GM12878 (cell line): Measurements from ENCODE around the gene NUCB1. TPM values are rescaled to one million over a fixed set of nuclear protein-coding genes. Genes with fewer than 3 reads are reported as not detected.
A peak's percentile ranks its signal among the peaks of the same experiment; 100 is the strongest.

Experiments
- ATAC-seq: fragments of 200-7000 bp; cut with Tn5 transposase; 3 replicates; pipeline ENCODE4 v1.9.1; 2020; ENCODE audit warnings: mild to moderate bottlenecking, moderate library complexity
- BruUV-seq: library from RNA; stranded (reverse); fragments of 400-500 nt; replicated peaks from 2 replicates; lab custom pipeline; 2021; lab: Mats Ljungman, UMichigan
- CTCF ChIA-PET: fragments of 300-600 bp; sonication (Branson Sonifier 250); formaldehyde crosslinking; extraction: SDS; loops from one replicate; lab custom pipeline; 2021; ENCODE audit warnings: inconsistent platforms; lab: Yijun Ruan, JAX
- POLR2A ChIA-PET: fragments of 350-600 bp; formaldehyde crosslinking; extraction: SDS; loops from one replicate; lab custom pipeline; 2021; ENCODE audit warnings: inconsistent platforms; lab: Charles Lee
- RAD21 ChIA-PET: fragments of 300-600 bp; sonication (Branson Sonifier 250); formaldehyde crosslinking; loops from one replicate; lab custom pipeline; 2023; ENCODE audit warnings: antibody characterized with exemption; ENCODE audit not compliant: unreplicated experiment; lab: Charles Lee
- SMC1A ChIA-PET: fragments of 300-600 bp; sonication (Branson Sonifier 250); formaldehyde crosslinking; loops from one replicate; lab custom pipeline; 2023; ENCODE audit not compliant: unreplicated experiment, uncharacterized antibody; lab: Charles Lee
- DNase-seq: peaks from one replicate; pipeline ENCODE4 v3.0.0-alpha.2; 2011; ENCODE audit warnings: low read depth, low spot score
- FAIRE-seq: peaks from 3 replicates; lab custom pipeline; 2011; peaks lifted over from hg19 to GRCh38; lab: Jason Lieb, UNC
- H2AFZ ChIP-seq: 2 replicates; pipeline ENCODE4 v1.6.0; 2011; ENCODE audit warnings: low read depth, low read length, control low read depth; ENCODE audit not compliant: control insufficient read depth
- H3K27ac ChIP-seq: 2 replicates; pipeline ENCODE4 v1.5.1; 2011; ENCODE audit warnings: control low read depth; ENCODE audit not compliant: control insufficient read depth, insufficient read depth
- H3K27me3 ChIP-seq, 2 experiments: replicated peaks in 1 of 2; 2 replicates each; pipeline versions ENCODE4 v1.6.0 to v1.6.1; 2011; ENCODE audit warnings: low read length in 1 of 2; ENCODE audit not compliant: control insufficient read depth in 2 of 2, insufficient read depth in 2 of 2
- H3K36me3 ChIP-seq, 2 experiments: 2 replicates each; pipeline ENCODE4 v1.5.1; 2011; ENCODE audit warnings: low read length in 1 of 2; ENCODE audit not compliant: control insufficient read depth in 2 of 2, insufficient read depth in 2 of 2
- H3K4me1 ChIP-seq: 2 replicates; pipeline ENCODE4 v1.6.1; 2011; ENCODE audit warnings: mild to moderate bottlenecking, low read length, moderate library complexity, mixed read lengths; ENCODE audit not compliant: control insufficient read depth, insufficient read depth
- H3K4me2 ChIP-seq: 2 replicates; pipeline ENCODE4 v1.6.0; 2011; ENCODE audit warnings: control low read depth; ENCODE audit not compliant: control insufficient read depth, insufficient read depth
- H3K4me3 ChIP-seq: fragments of 200-600 bp; sonication (generic); 2 replicates; pipeline ENCODE4 v1.5.1; 2016
- H3K79me2 ChIP-seq: 2 replicates; pipeline ENCODE4 v1.6.0; 2011; ENCODE audit warnings: low read length; ENCODE audit not compliant: control insufficient read depth, insufficient read depth
- H3K9ac ChIP-seq: 2 replicates; pipeline ENCODE4 v1.8.0; 2011; ENCODE audit warnings: low read length, control low read depth, mixed read lengths; ENCODE audit not compliant: control insufficient read depth, insufficient read depth
- H3K9me3 ChIP-seq: replicated peaks from 3 replicates; pipeline ENCODE4 v1.5.1; 2011; ENCODE audit warnings: mild to moderate bottlenecking, low read length; ENCODE audit not compliant: control insufficient read depth, insufficient read depth
- H4K20me1 ChIP-seq: 2 replicates; pipeline ENCODE4 v1.6.0; 2011; ENCODE audit not compliant: control insufficient read depth, insufficient read depth
- CHD2 ChIP-seq: IDR thresholded peaks from 2 replicates; pipeline ENCODE4 v1.6.1; 2011; ENCODE audit warnings: low read depth, low read length, improper control_type of control experiment, borderline replicate concordance
- CREB1 ChIP-seq: IDR thresholded peaks from 2 replicates; pipeline ENCODE4 v1.6.1; 2012; ENCODE audit warnings: low read depth, mild to moderate bottlenecking, inconsistent platforms
- EED ChIP-seq: sonication (generic); IDR thresholded peaks from 2 replicates; pipeline ENCODE4 v1.6.1; 2016; ENCODE audit warnings: antibody characterized with exemption, low read depth
- LARP7 ChIP-seq: fragments of 450-650 bp; IDR thresholded peaks from 2 replicates; pipeline ENCODE4 v1.6.1; 2017; ENCODE audit warnings: mild to moderate bottlenecking
- MEF2B ChIP-seq: fragments of 450-650 bp; IDR thresholded peaks from 2 replicates; pipeline ENCODE4 v1.6.1; 2018; ENCODE audit warnings: mild to moderate bottlenecking, moderate library complexity; ENCODE audit not compliant: partially characterized antibody, poor library complexity, severe bottlenecking
- MXI1 ChIP-seq: fragments of 150-350 bp; IDR thresholded peaks from 2 replicates; pipeline ENCODE4 v1.6.1; 2011; ENCODE audit warnings: low read depth, mild to moderate bottlenecking, inconsistent platforms, low read length, improper control_type of control experiment
- MYC ChIP-seq: IDR thresholded peaks from 2 replicates; pipeline ENCODE4 v1.6.1; 2011; ENCODE audit warnings: mild to moderate bottlenecking, low read length, moderate library complexity, inconsistent platforms; ENCODE audit not compliant: insufficient read depth, insufficient replicate concordance, insufficient read length, severe bottlenecking
- NFYA ChIP-seq: IDR thresholded peaks from 2 replicates; pipeline ENCODE4 v1.6.1; 2011; ENCODE audit warnings: low read depth, mild to moderate bottlenecking, low read length, improper control_type of control experiment, borderline replicate concordance
- POLR2A ChIP-seq: IDR thresholded peaks from 2 replicates; pipeline ENCODE4 v1.6.1; 2011; ENCODE audit warnings: low read depth, mild to moderate bottlenecking, low read length
- TCF7 ChIP-seq: IDR thresholded peaks from 2 replicates; pipeline ENCODE4 v1.6.1; 2014; ENCODE audit warnings: antibody characterized with exemption, borderline replicate concordance
- USF1 ChIP-seq: IDR thresholded peaks from 2 replicates; pipeline ENCODE4 v1.6.1; 2011; ENCODE audit warnings: borderline replicate concordance, low read depth, mild to moderate bottlenecking, moderate library complexity, mixed read lengths, low read length; ENCODE audit not compliant: insufficient read depth; ENCODE audit errors: extremely low read length
- ZNF687 ChIP-seq: fragments of 450-650 bp; IDR thresholded peaks from 2 replicates; pipeline ENCODE4 v1.6.1; 2017; ENCODE audit warnings: mild to moderate bottlenecking, moderate library complexity
- WGBS: methylation state at CpG from one replicate; pipeline ENCODE4 v1.1.6; 2016; ENCODE audit warnings: low lambda C conversion rate; ENCODE audit not compliant: insufficient replicate concordance, insufficient coverage; ENCODE audit errors: missing lambda C conversion rate; 5-methylcytosine and 5-hydroxymethylcytosine counted together
- in situ Hi-C: fragments of 300-500 bp; cut with MboI; formaldehyde crosslinking; loops from 9 replicates; pipeline ENCODE4 v1.14.3; 2018; ENCODE audit warnings: mixed read lengths
- intact Hi-C: fragments of 100-400 bp; cut with micrococcal nuclease; formaldehyde crosslinking; loops from one replicate; pipeline ENCODE4 v1.14.2; 2022; ENCODE audit not compliant: unreplicated experiment
- polyA plus RNA-seq, 11 experiments: library from polyadenylated mRNA; depleted of rRNA in 4 of 11; unstranded in 6 of 11; stranded (reverse) in 5 of 11; fragments of >200 nt; fragmentation: Nextera tagmentation in 4 of 11; fragmentation: Illumina TruSeq in 1 of 11; extraction: Ambion mirVana in 4 of 11; extraction: Trizol in 1 of 11; gene quantifications; 1 replicate in 1 of 11; 2 replicates in 10 of 11; pipeline versions ENCODE4 v1.2.1 to v1.2.3, GENCODE V29; 2011 to 2016; ENCODE audit warnings: inconsistent platforms in 2 of 11, missing spikeins in 2 of 11, low read depth in 1 of 11
- total RNA-seq, 4 experiments: library from RNA; depleted of rRNA in 3 of 4; stranded (reverse); fragments of >200 nt in 3 of 4; fragmentation: Illumina TruSeq in 1 of 4; extraction: Trizol in 1 of 4; gene quantifications; 2 replicates each; pipeline versions ENCODE4 v1.2.1 to v1.2.3, GENCODE V29; 2013 to 2021
- TF ChIP-seq, protein P1 (sequence below): IDR thresholded peaks from 2 replicates; pipeline ENCODE4 v1.6.1; 2011; ENCODE audit warnings: low read depth, low read length, improper control_type of control experiment, borderline replicate concordance
- TF ChIP-seq, protein P2 (sequence below): fragments of 450-650 bp; IDR thresholded peaks from 2 replicates; pipeline ENCODE4 v1.6.1; 2016; ENCODE audit warnings: mild to moderate bottlenecking

The NUCB1 gene
- total and polyA plus RNA-seq, 10 of the 15 experiments (the other 5 are each of a cell fraction or from before 2014, with no cell fraction given): 1.8 to 112 (median 44.5) TPM

GRCh38 chr19:48965040-48965805, 65.1 kb downstream of the NUCB1 start, which contains the start of gene FTL:
Gene FTL (plus strand): TSS chr19:48965309. CDS start chr19:48965508, 199 bp downstream.
- ChIA-PET CTCF (interaction anchor here (1.8 to 3.0 kb wide), 5 partner anchors 28 to 129 kb away, joined by 4 to 22 read pairs (median 9); partner anchors contain the start of genes GYS1, HSD17B14 and RUVBL2), POLR2A (interaction anchor here (0.6 to 4.2 kb wide), 15 partner anchors 10 to 1222 kb away, joined by 3 to 53 read pairs (median 4); partner anchors contain the start of genes BCAT2, DBP, GYS1 and NUCB1), SMC1A (interaction anchor here (1.2 to 3.2 kb wide), 4 partner anchors 27 to 91 kb away, joined by 3 to 28 read pairs (median 7); partner anchors contain the start of genes GYS1 and RUVBL2), RAD21 (interaction anchor here (0.7 to 1.4 kb wide), 3 partner anchors 28 to 177 kb away, joined by 3 to 4 read pairs (median 3); partner anchors contain the start of genes GYS1 and RUVBL2)
- peaks cover 5 to 28% of the 10 kb centered on the region in 2 experiments for H3K36me3 ChIP-seq
- H3K4me1 ChIP-seq: peaks cover 41% of the 10 kb centered on the region
- H3K4me3 ChIP-seq: peak within 1 kb of the TSS; percentile 93
- DNase-seq (peak; percentile 82), FAIRE-seq (no peak), ATAC-seq (peak; percentile 79)
- H3K27me3 ChIP-seq: no peaks in the 10 kb centered on the region
- H2AFZ ChIP-seq: peak within 1 kb of the TSS; percentile 20; the same call in 1 of the 2 replicates
- under 1% methylated on average over 46 of the region's 52 CpGs for WGBS
- peaks cover 33% of the 10 kb centered on the region for H3K79me2 ChIP-seq
- no peaks in the 10 kb centered on the region for H4K20me1 ChIP-seq
- H3K27ac ChIP-seq: peak within 1 kb of the TSS; percentile 84
- H3K9ac ChIP-seq: peak within 1 kb of the TSS; percentile 79
- H3K9me3 ChIP-seq: no peaks in the 10 kb centered on the region
- intact Hi-C loops (loop anchor here (1.0 to 10.0 kb wide), 2 partner anchors 90 to 330 kb away; partner anchors contain the start of gene DBP), in situ Hi-C loops (no loop called here)
- H3K4me2 ChIP-seq: peak within 1 kb of the TSS; percentile 99
- BruUV-seq: TSS peak; percentile 93
- no peak; the same call in 1 of the 2 replicates for TF ChIP-seq TCF7
- TF ChIP-seq, protein P1, sequence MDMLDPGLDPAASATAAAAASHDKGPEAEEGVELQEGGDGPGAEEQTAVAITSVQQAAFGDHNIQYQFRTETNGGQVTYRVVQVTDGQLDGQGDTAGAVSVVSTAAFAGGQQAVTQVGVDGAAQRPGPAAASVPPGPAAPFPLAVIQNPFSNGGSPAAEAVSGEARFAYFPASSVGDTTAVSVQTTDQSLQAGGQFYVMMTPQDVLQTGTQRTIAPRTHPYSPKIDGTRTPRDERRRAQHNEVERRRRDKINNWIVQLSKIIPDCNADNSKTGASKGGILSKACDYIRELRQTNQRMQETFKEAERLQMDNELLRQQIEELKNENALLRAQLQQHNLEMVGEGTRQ: no peak; the same call in 1 of the 2 replicates
- peak; percentile 25 for TF ChIP-seq MEF2B
- TF ChIP-seq LARP7: peak; percentile 65
- no peak; the same call in 1 of the 2 replicates for TF ChIP-seq NFYA
- TF ChIP-seq MXI1: peak; percentile 49; the same call in 1 of the 2 replicates
- peak; percentile 95 for TF ChIP-seq POLR2A
- peak; percentile 80 for TF ChIP-seq CHD2
- peak; percentile 99 for TF ChIP-seq ZNF687
- peak; percentile 57 for TF ChIP-seq USF1
- TF ChIP-seq CREB1: peak; percentile 58; the same call in 1 of the 2 replicates
- TF ChIP-seq EED: no peak
- TF ChIP-seq, protein P2, sequence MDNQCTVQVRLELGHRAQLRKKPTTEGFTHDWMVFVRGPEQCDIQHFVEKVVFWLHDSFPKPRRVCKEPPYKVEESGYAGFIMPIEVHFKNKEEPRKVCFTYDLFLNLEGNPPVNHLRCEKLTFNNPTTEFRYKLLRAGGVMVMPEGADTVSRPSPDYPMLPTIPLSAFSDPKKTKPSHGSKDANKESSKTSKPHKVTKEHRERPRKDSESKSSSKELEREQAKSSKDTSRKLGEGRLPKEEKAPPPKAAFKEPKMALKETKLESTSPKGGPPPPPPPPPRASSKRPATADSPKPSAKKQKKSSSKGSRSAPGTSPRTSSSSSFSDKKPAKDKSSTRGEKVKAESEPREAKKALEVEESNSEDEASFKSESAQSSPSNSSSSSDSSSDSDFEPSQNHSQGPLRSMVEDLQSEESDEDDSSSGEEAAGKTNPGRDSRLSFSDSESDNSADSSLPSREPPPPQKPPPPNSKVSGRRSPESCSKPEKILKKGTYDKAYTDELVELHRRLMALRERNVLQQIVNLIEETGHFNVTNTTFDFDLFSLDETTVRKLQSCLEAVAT: peak; percentile 97
- no peak for TF ChIP-seq MYC
